HCEC 1CT (cell line): ENCODE results near the gene CCDC187.

Experiments
- DNase-seq: peaks from one replicate; pipeline ENCODE4 v3.0.0-alpha.2; 2017

CCDC187 gene

DNA sequence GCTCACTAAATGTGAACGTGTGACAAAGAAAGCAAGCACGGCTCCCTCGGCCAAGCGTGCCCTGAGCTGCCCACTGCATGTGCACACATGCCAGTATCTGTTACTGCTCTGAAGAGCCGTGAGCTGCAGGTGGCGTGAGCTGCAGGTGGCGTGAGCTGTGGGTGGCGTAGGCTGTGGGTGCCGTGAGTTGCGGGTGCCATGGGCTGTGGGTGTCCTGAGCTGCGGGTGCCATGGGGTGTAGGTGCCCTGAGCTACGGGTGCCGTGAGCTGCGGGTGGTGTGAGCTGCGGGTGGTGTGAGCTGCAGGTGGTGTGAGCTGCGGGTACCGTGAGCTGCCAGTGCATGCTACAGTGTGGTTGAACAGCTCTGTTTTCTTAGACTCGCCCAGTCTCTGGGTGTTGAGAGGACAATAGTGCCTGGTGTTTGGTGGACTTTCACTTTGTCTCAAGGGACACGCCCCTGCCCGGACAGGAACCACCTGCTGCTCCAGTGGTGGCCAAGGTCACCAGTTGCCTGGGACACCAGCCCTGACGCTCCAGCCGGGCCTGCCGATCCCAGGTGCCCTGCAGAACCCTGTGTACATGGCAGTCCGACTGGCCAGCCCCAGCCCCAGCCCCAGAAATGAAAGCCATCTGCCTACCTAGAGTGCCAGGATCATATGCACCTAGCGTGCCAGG, 6.7 kb downstream of the CCDC187 start:
- DNase-seq = no peak

DNA sequence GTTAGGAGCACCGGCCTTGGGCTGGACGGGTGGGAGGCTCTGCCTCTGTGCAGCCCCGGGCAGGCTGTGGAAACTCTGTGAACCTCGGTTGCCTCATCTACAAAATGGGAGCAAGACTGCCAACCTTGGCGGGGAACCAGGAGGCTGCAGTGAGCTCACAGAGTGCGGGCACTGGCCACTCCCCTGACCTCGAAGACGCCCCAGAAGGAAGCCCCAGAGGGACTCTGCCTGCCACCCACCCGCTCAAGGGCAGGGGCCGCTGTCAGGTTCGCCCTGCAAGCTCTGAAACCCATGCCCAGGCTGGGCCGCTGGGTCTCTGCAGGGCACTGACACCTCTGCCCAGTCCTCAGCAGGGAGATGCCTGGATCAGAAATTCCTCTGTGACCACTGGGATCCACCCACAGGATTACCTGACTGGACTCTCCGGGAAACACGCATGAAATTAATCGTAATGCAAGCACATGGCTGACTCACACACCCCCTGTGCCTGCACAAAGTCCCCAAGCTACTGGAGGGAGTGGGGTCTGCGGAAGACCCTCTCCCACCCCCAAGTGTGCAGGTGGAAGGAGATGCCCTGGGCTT, 7.4 kb downstream of the CCDC187 start:
- no peak for DNase-seq

DNA sequence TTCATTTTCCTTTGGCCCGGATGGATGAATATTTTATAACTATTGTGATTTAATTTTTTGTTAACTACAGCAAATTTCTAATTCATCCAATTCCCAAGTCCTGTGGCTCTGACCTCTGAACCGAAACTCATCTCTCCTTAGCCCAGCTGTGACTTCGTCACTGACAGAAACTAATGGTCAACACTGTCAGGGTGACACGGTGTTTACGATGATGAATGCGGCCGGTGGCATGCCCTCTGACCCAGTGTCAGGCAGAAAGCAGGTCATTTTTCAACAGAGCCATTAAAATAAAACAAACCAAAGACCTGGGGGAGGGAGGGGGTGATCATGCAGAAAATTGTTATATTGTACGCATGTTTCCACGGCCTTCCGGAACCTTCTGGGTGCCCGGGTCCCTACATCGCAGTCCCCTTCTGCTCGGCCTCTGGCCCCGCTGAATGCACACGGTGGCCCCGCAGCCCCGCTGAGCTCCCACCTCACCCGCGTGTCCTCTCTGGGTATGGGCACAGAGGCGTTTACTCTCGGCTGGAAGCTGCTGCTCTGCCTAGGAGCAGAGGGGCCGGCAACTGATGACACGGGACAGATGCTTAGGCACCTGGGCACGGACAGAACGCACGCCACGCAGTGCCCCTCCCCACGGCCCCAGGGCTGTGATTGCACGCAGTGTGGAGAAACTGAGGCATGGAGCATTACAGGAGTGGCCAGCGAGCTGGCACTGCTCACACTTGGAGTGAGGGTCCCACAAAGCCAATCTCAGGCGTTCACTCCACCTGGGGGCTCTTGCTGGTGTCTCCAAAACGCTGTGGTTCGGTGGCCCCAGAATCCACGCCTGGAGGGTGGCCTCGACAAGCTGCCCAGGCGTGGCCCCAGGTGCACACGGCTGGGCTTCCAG, 8.1 kb downstream of the CCDC187 start:
- DNase-seq = no peak

DNA sequence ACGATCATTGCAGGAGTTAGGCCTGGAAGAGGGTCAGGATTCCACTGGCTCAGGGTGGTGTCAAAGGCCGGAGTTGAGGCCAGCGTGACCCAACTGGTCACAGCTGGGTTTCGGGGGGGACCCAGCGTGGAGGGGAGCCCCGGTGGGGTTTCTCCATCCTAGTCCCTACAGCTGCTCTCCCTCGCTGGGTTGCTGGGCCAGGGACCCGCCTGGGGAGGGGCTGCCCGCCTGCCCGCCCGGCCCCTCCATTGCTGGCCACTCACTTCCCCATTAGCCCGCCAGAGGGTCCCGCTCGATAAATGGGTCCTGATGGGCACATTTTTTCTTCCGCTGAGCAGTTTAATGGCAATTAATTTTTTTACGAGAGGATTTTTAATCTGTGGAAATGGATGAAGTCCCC, 8.8 kb downstream of the CCDC187 start:
- DNase-seq = no peak

DNA sequence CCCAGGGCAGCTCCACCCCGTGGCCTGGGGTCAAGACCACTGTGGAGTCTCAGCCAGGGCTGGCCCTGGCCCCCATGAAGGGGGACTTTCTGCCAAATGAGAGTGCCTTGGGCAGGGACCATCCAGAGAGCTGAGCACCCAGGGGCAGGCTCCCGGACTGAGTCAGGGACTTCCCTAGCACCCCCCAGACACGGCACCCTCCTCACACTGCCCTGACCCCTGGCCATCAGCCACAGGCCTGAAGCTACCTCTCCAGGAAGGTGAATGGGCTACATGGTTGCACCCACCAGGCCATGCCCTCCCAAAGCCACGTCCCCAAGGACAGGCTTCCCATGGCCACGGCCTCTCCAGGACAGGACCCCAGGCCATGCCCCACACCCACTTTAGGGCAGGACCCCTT, 9.5 kb downstream of the CCDC187 start:
- DNase-seq = no peak

DNA sequence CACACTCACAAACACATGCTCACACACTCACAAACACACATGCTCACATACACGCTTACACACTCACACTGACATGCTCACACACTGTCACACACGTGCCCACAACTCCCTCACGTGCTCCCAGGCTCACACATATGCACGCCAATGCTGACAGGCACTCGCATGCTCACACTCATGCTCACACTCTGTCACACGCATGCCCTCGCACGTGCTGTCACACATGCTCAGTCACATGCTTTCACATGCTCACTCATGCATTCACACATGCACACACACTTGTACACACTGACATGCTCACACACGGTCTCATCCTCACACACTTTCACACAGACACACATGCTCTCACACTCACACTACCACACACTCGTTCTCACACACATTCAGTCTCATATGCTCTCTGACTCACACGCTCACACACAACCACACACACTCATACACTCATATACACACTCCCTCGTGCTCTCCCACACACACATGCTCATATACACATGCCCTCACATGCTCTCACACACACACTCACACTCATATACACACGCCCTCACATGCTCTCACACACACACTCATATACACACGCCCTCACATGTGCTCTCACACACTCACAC, 10.3 kb downstream of the CCDC187 start:
- no peak for DNase-seq

DNA sequence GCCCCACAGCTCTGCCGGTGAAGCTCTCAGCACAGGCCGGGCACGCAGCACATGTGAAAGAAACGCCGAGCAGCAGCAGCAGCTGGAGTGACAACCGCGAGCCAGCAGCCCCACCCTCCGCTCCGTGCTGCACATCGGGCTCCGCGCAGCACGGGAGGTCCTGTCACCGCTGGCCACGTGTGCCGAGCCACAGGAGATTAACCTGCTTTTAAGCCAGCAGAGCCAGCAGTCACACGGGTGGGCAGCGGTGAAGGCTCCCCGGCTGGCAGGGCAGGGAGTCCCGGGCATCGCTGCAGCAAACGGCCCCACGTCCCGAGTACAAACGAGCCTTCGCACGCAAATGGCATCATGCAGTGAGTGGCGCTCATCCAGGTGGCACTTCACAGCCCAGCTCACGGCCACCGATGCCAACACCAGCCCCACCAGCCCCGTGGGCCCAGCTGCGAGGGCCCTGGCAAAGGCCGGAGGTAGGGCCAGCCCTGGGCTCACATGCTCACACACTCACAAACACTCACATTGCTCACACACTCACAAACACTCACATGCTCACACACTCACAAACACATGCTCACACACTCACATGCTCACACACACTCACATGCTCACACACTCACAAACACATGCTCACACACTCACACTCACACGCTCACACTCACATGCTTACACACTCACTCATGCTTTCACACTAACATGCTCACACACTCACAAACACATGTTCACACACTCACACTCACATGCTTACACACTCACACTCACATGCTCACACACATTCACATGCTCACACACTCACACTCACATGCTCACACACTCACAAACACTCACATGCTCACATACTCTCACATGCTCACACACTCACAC, 11.1 kb downstream of the CCDC187 start:
- no peak for DNase-seq

DNA sequence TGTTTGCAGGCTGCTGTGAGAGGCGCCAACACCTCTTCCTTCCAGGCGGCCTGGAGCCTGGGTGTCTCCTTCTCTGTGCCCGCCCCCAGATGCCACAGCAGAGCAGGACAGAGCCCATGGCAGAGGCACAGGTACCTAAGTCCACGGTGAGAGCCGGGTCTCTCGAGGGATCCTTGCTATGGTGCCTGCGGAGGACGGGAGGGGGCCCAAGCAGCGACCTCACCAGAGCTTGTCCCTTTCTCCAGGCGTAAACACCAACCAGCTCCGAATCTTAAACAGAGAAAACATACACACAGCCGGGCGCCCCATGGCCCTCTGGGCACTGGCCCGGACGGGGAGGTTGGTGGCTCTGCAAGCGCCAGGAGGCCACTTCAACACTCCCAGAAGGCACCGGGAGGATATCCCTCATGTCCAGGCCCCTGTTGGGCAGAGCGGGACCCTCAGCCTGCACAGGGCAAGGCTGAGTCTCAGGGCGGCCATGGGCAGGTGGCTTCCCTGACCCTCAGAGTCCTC, 11.8 kb downstream of the CCDC187 start:
- DNase-seq = no peak

DNA sequence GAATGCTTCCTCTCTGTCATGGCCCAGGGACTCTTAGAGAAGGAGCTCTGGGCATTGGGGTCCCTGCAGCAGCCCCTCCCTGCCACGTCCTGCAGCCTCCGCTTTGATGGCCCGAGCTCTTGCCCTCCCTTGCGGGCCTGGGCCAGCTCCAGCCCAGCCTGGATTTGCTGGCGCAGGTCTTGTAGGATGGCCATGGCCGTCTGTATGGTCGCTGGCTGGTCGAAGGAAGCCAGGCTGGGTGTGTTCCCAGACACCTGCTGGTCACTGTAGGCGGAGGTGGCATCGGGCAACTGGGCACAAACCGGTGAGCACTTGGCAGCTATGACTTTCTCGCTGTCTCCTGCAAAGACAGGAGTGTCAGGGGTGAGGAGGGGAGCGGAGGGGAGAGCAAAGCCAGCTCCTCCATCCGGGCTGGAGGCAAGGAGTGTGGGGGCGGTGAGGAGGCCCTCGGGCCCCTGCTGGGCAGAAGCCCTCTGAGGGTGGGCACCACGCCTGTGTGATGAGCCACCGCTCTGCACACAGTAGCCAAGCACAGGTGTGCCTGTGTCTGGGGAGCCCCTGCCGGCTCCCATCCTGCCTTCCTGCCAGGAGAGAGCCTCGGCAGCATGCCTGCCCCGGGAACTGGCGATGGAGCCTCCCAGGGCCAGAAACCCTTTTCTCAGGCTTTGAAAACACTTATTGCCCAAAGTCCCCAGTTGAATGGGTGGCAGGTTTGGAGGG, 12.4 kb downstream of the CCDC187 start:
- DNase-seq = no peak

DNA sequence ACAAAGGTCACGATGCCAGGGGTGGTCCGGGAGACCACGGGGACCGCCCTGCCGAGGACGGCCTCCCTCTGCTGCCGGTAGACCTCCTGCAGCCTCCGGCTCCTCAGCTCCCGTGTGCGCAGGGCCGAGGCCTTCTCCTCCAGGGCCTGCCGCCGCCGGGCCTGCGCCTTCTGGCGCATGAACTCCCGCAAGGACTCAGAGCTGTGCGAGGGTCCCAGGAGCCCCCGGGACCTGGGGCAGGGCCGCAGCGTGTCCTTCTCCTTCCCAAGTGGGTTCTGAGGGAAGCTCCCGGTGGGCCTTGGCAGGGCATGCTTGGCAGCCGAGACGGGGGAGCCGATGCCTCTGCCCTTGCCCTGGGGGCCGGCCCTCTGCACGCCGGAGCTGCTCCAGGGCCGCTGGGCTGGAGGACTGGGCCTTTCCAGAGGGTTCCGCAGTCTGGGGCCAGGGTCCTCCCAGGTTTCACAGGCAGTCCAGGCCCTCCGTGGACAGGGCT, 13.3 kb downstream of the CCDC187 start:
- no peak for DNase-seq

DNA sequence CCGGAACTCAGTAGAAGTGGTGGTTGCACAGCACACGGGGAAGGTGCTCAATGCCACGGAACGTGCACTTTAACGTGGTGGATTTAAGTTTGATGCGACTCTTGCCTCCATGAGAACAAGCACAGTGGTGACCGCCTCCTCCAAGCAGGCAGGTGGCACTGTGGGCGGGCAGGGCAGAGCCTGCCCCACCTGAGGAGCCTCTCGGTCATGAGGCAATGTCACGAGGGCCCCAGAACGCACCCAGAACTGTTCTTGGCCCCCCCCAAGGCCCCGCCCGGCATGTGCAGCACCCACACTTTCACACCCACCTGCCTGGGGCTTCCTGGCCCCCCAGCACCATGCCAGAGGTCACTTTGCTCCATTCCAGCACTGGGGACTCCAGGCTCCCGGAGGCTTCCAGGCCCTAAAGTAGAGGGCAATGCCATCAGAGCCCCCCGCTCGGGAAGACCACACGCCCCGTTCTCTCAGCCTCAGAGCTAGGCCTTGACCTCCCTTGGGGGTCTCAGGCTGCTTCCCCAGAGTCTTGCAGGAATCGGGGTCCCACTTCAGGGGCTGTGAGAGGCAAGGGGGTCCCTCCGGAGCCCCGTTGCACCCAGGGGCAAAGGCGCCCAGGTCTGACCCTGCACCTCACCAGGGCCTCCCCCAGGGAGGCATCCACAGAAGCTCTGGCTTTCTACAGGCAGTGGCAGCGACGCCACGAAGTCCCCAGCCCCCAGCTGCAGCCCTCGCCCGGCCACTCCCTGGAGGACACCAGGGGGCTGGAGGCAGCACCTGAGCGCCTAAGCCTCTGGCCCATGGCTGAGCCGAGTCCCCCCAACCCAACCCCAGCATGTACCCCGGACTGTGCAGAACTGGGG, 14.0 kb downstream of the CCDC187 start:
- no peak for DNase-seq

DNA sequence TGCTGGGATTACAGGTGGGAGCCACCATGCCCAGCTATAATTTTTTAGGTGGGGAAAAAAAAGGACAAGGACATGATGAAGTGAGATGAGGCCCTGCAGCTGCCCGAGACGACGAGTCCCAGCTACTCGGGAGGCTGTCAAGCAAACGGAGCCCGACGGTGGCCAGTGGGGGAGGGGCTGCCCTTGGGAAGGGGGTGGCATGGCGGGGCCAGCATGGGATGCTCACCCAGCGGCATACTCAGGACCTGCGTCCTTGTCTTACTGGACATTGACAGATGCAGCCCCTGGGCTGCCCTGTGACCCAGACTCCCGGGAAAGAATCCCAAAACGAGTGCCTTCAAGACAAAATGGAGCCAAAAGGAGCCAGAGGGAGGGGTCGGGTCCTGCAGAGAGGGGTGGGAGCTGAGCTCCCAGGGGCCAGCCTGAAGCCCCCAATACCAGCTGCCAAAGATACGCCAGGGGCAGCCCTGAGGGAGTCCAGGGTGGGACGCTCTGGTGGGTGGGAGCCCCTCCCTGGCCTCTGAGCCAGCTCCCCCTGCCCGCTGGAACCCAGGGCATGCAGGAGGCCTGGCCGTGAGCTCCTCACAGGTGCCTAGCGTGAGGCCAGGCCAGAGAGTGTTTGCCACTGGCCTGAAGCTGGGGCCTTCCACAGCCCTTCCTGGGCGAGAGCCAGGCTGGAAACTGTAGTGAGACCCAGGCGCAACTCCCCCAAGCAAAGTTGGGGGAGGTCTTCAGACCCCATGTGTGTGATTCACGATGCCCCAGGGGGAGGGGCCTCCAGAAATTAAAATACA, 15.7 kb downstream of the CCDC187 start:
- no peak for DNase-seq

DNA sequence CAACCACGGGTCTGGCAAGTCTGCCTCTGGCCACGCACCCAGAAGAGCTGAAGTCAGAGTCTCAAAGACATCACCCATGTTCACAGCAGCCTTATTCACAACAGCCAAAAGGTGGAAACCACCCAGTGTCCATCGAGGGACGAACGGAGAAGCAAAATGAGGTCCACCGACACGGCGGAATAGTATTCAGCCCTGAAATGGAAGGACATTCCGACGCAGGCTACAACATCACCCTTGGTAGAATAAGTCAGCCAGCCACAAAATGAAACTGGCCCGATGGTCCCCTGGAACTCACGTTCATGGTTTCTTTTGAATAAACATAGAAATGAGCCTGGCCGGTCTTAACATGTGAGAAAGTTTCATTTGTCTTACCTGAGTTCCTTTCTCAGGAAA, 16.9 kb downstream of the CCDC187 start:
- DNase-seq = no peak

DNA sequence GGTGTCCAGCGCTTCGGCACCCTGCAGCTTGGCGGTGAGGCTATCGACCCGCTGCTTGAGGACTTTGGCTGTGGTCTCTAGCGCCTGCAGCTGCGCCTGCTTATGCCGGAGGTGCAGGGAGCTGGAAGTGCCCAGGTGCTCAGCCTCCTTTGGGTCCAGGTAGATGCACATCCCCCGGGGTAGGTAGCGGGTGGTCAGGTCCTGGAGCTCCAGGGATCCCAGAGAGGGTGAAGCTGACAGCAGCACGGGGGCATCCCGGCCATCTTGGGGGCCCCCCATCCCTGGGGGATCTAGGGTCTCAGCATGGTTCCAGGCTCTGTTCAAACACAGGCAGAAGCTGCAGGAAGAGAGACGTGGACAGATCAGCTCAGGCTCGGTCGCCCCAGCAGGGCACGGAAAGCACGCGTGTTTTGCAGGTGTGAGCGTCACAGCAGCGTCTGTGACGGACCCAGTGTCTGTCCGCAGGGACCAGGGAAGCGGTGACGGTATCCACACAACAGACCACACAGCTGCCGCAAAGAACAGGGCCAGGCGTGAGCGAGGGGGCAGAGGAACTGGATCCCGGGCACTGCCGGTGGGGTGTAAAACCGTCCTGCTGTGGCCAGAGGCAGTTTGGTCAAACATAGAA, 17.4 kb downstream of the CCDC187 start:
- no peak for DNase-seq

DNA sequence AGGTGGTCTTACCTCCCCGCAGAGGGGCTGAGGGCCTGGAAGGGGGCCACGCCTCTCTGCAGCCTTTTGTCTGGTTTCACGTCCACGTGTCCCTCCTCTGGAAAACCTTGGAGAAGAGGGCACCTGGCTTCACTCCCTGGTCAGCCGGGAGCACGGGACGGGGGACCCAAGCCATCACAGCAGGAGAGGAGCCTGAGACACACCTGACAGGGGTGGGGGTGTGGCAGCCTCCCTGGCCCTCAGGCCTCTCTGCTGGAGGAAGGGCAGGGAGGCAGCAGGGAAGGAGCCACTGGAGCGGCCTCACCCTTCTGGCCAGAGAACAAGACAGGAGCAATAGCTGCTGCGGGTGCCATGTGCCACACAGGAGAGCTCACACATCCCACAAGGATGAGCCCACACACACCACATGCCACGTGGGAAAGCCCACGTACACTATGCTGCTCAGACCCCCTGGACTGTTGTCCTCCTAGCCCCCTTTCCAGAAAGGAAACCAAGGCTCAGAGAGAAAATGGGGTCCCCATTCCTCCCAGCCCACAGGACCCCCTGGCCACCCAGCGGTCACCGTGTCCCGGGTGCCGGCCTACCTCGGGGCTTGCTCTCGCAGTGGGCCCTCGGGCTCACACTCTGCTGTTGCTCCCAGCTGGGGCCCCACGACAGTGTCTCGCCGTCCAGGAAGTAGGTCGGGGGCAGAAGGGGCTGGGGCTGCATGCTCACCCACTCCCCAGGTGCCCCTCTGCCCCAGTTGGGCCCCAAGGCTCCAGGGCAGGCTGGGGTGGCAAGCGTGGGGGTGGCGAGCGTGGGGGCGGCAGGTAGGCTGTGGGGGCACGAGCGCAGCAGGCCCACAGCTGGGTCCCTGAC, 18.2 kb downstream of the CCDC187 start:
- DNase-seq = no peak

DNA sequence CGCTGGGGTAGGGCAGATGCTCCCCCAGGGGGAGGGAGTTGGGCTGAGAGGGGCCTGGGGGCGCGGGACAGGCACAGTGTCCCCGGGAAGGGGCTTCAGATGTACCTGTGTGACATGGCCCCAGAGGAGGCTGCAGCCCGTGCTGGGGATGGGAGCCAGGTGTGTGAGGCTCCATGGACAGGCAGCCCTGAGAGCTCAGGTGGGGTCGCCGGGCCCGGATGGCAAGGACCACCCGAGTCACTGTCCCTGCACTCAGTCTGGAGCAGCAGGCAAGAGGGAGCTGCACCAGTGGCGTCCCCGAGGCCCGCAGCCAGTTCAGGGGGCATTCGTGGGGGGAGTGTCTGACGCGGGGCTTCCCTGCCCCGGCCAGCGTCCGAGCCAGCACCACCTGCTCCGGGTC, 18.9 kb downstream of the CCDC187 start:
- no peak for DNase-seq

DNA sequence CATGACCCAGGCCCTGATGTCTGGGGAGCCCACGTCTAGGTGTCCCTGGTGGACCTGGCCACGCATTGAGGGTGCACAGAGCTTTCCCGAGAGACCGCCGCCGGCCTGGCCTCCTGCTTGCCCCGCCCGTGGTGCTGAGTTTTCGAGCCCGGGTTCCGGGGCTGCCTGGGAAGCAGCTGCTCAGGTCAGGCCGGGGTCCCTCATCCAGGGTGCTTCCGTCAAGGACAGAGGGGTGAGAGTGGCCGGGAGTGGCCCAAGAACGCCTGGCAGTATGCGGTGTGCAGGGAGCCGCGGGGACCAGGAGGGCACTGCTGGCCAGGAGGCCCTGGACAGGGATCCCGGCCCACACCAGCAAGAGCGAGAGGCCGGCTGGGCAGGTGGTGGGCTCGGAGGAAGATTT, 19.6 kb downstream of the CCDC187 start:
- DNase-seq = no peak
